ENCODE results near the gene TMEM272.

The TMEM272 gene

DNA sequence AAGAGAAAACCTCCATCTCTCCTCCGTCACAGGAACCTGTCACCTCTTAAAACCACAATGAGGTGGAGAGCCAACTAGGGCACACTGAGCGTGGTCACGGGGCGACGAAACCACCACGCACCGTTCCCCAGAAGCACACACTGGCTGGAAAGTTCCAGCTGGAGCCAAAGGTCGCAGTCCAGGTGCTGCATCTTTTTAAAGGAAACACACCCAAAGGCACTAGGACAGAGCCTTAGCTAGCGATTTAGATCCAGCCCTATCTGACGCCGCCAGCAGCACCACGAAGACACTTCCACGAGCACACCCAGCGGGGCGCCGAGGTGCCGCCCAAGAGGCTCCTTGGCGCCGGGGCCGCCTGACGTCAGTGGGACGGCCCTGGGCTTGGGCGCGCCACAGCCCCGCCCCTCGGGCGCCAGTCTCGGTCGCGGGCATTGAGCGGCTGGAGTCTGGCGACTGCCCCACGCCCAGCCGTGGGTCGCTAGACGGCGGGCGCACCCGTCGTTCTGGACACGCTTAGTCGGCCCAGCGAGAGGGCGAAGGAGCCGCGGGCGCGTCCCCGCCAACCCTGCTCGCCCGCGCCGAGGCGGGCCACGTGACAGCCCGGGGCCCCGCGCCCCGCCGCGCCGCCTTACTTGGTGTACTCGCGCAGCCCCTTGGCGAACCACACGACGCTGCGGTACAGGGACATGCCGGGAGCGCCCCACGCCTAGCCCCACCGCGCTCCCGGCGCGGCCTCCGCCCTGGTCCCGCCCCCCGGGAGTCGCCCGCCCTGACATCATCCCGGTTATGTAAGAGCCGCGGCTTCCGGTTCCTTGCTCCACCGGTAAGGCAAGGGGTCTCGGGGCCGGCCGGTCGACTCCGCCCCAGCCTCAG is 41.3 kb downstream of the TMEM272 start, which contains the start of gene DHRS12:
Gene DHRS12, minus strand, starts transcription at position 742 of the 873 bp plus-strand sequence. CDS start 4,504 bp downstream, outside the sequence.
- DNase-seq = peak; percentile 83

- no peak for DNase-seq
Measured at GRCh38 chr13:51802631-51803418, 42.2 kb downstream of the TMEM272 start.

GRCh38 chr13:51801631-51802099 is 43.3 kb downstream of the TMEM272 start:
- DNase-seq = peak; percentile 18

DNA sequence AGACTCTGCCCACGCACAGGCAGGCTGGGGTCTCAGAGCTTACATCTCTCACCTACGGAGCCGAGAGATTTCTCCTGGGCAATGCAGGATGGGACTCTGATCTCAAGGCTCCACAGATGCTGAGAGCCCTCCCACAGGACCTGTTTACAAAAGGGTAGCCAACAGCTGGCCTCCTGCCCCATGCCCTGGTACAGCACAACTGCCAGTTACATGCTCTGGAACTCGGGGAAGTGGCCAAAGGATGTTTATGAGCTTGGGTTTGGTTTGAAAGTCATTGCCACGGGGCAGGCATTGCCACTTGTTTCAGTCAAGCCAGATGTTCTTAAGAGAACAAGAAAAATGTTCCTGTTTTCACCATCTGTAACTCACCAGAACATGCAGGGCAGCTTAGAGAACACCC is 44.5 kb downstream of the TMEM272 start:
- DNase-seq = no peak

GRCh38 chr13:51799261-51799660 is 45.7 kb downstream of the TMEM272 start:
- no peak for DNase-seq

- peak; percentile 41 for DNase-seq
Measured at GRCh38 chr13:51797664-51798488, 47.1 kb downstream of the TMEM272 start.

DNA sequence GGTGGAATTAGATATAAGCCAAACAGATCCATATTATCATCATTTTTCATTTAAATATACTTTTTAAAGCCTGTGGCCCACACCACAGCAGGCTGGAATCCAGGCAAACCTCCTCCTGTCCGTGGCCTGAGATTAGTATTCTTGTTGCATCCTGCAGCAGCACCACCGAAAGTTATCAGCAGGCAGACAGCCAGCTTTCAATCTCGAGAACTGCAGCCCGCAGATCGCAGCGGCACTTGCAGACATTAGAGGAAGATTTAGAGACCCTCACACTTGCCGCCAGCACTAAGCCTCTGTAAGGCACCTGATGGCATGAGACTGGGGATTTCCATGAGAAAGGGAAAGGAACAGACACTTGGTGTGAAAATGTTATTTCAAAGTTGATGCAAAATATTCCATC is 48.4 kb downstream of the TMEM272 start:
- DNase-seq = no peak

DNA sequence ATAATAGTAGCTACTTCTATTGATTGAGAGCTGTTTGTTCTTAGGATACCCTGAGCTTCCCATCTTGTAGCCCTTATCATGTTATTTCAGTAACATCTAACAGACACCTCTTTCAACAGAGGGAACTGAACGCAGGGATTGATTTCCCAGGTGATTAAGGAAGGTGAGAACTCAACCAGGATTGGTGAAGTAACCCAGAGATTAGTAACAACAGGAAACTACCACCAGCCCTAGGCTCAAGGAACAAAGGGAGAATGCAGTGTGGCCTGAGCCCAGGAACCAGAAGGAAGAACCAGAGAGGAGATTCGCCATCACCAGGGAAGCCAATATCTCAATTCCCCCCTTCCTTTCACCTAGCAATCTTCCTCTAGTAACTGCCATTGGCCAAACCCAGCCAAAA is 49.6 kb downstream of the TMEM272 start:
- no peak for DNase-seq

DNA sequence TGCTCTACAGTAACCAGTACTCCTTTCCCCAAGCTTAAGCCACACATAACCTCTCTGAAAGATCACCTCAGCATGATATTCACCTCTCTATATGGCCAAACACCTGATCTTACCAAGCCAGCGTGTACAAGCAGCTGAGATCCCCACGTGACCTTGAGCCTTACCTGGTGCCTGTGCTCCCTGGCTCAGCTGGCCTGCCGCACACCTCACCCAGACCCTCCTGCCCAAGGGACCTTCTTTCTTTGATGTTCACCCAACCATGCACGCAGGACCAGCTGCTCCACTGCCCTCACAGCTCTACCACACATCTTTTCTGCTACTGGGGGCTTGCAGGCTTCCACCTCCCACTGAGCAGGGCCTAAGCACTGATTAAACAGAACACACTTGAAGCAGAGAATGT is 50.0 kb downstream of the TMEM272 start:
- no peak for DNase-seq

DNA sequence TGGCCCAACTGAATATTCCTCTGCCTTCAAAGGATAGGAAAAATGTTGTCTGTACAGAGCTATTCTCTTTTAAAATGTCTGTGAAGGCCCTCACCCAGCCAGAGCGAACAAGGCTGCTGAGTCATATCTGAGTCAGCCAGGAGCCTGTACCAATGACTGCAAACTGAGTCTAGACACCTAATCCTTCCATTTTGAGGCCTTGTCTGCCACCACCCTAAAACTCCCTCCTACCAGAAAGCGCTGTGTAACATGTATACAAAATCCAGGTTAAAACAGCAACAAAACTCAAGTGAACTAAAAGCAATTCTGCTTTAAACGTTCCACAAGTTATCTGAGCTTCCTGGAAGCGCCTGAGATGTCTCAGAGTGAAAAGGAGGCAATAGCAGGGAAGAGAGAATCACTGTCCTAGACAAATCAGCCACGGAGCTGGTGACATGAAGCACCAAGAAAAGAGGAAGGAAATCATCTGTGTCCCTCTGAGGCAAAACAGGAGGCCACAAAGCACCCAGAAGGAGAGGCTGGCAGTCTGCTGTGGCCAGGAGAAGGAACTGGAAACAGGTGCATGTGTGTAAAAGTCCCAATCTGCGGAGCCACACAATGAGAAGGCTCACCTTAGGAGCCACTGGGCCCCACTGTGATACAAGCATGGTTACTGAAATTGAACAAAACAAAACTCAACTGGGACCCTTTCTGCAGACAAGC is 51.3 kb downstream of the TMEM272 start:
- DNase-seq = peak; percentile 78

DNA sequence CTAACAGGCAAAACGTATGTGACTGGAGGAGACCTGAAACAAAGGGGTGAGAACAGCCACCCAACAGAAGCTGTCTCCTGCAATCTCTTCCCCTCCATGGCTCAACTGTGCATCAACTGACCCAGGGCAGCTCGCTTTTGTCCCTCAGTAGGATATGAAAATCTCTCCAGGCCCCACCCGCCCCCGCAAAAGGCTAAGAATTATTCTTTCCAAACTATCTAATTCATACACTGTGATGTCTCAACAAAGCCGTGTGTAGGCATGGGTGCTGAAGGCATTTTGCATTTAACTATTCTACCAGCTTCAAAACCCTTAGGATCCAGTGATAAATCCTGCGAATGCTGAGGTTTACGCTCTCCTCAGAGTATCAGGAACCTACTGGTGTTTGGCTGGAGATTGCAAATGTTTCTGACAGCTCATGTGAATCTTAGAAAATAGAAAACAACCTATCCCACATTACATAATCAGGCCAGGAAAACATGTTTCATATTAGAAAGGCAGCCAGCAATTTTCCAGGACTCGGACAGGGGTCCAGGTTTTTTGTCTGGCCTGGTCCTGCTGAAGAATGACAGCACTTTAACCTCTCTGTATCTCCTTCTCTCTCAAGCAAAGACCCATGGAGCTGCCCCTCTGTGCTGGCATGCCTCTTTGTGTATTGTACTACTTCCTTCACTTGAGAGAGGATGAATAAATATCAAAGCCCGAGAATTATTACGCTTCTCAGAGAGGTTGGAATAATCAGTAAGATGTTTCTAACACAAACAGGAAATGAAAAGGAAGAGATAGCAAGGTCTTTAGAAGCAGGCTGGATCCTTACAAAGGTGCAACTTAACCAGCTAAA is 58.3 kb downstream of the TMEM272 start:
- no peak for DNase-seq

DNA sequence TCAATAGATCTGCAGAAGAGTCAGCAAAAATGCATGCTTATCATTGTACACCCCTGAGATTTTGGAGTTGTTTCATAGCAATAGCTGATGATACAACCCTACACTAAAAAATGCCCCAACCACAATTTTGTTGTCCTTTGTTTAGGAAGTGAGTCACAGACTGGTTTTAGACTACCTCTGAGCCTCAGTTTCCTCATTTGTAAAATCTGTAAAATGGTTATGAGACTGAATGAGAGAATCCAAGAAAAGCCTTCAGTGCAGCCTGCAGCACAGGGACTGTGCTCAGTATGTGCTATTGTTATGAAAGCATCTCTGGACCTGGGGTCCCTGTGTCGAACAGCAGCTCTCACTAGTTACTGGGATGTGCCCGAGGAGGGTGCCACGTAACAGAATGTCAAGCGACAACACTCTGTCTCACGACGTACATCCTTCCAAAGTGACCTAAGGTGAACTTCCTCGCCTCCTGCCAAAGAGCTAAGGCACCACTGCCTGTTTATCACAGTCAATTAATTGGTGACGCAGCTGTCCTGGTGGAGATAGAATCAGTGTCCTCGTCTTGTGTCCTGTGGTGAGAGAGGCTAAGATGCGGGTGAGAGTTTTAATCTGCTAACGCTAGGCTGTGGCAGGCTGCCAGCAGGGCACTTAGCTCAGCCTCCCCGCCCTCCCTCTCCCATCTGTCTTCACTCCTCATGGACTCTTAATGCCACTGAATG is 59.1 kb downstream of the TMEM272 start:
- peak; percentile 62 for DNase-seq

DNA sequence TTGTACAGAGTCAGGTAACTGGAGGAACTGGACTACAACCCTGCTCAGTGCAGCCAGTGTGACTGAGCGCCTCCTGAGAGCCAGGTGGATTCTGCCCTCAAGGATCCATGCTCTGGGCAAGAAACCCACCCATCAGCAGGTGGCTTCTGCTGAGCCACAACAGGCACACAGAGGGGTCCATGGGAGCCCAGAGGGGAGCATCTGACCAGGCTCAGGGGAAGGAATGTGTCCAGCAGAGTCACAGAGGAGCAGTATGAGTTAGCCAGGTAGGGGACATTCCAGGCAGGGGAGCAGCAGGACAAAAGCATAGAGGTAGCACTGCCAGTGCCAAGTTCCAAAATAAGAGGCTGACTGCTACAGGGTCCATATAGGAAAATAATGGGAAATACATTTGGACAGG is 60.9 kb downstream of the TMEM272 start:
- no peak for DNase-seq

- no peak for DNase-seq
Measured at GRCh38 chr13:51783428-51784094, 61.4 kb downstream of the TMEM272 start.

DNA sequence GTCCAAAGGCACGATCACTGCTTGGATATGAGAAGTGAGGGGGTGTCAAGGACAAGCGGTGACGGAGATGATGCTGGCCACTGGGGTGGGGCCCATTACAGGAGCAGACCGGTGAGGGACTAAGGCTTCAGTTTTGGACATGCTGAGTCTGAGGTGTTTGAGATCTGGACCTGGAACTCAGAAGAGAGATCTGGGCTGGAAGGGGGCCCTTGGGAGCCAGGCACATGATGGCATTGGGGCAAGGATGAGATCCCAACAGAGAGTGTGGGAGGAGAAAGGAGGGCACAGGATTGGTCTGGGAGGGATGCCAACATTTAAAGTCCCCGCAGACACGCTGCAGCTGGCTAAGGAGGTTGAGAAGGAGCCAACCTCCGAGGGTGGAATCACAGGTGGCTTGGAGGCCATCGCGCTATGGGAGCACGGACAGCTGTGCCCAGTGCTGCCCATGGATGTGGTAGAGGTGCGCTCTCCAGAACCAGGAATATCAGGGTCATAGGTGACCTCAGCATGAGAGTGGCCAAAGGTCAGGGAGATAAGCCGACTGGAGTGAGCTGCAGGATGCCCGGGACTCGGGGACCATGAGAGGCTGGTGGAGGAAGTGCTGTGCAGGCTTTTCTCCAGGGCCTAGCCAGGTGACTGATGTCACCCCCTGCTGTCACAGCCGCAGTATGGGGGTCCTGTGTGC is 62.8 kb downstream of the TMEM272 start:
- no peak for DNase-seq

DNA sequence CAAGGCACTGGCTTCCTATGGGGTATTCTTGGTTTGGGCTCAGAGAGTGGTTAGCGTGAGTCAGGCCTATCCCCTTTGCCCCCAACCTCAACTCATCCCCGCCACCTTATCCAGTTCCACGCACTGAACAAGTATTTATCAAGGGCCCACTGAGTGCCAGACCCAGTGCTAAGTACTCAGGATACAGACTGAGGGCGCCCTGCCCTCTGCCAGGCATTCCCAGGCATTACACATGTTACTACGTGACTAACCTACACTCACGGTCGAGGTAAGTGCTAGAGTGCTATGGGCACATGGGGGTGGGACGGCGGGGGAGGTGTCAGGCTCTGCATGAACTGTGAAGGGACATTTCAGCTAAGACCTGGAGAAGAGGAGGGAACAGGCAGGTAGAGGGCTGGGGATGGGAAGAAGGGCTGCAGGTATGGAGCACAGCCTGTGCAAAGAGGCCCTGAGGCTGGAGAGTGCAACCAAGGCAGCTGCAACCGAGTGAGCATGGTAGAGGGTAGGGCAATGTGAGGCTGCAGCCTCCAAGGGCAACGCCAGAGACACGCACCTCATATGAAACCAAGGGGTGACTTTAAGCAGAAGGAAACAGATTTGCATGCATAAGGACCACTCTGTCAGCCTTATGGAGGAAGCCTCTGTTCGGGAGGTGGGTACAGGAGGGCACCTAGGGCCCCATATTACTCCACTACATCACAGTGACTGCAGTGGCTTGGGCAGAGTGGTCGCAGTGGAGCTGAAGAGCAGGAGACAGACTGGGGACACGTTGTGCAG is 63.5 kb downstream of the TMEM272 start:
- DNase-seq = peak; percentile 37

GRCh38 chr13:51780099-51780498 is 64.9 kb downstream of the TMEM272 start:
- no peak for DNase-seq

GRCh38 chr13:51778392-51778791 is 66.6 kb downstream of the TMEM272 start:
- DNase-seq = no peak

- DNase-seq = no peak
Measured at GRCh38 chr13:51777921-51778320, 67.1 kb downstream of the TMEM272 start.
